ENCODE measurements around the gene ZGPAT. TPM values are rescaled to one million over a fixed set of nuclear protein-coding genes. Genes with fewer than 3 reads are reported as not detected.

The ZGPAT gene
- total and polyA plus RNA-seq, 2 of the 13 experiments (the other 11 are each of a cell fraction or from before 2014, with no cell fraction given) = 23.0 to 41.9 TPM

DNA sequence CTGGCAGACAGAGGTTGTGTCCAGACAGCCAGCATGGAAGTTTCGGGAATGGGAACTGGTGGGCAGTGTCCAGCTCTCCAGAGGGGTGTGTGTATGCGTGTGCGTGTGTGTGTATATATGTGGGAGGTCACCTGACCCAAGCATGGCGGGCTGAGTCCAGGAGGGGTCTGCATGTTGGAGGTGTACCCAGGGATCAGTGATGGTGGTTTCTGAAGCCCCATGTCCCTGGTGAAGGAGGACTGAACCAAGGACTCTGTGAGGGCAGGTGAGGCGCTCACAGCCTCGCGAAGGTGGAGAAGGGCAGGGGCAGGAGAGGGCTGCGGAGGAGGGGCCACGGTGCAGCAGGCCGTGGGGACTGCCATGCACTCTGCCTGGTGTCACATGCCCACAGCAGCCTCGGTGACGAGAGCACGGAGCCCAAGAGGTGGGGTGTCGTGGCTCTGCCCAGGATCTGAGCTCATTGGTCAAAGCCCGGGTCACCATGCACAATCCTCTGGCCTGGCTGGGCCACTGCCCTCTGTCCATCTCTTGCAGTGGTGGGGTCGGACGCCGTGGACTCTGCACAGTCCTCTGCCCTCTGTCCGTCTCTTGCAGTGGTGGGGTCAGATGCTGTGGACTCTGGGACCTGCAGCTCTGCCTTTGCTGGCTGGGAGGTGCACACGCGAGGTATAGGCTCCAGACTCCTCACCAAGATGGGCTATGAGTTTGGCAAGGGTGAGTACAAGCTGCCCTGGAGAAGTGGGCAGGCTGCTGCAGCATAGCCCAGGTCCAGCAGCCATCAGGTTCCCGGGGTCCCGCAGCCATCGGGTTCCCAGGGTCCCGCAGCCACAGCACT is 26.5 kb downstream of the ZGPAT start (continued):
- TF ChIP-seq, protein P1, sequence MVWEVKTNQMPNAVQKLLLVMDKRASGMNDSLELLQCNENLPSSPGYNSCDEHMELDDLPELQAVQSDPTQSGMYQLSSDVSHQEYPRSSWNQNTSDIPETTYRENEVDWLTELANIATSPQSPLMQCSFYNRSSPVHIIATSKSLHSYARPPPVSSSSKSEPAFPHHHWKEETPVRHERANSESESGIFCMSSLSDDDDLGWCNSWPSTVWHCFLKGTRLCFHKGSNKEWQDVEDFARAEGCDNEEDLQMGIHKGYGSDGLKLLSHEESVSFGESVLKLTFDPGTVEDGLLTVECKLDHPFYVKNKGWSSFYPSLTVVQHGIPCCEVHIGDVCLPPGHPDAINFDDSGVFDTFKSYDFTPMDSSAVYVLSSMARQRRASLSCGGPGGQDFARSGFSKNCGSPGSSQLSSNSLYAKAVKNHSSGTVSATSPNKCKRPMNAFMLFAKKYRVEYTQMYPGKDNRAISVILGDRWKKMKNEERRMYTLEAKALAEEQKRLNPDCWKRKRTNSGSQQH (CRISPR knock-in tag; IDR thresholded peaks at IDR 0.05; ENCODE audit: low read depth) = 0 out of 2 replicates have a peak, but pooled peaks have one; percentile 43
- TF ChIP-seq CCDC6 (CRISPR knock-in tag; IDR thresholded peaks at IDR 0.05) (no peak), PHF21A (CRISPR knock-in tag; IDR thresholded peaks at IDR 0.05) (0 out of 2 replicates have a peak, but pooled peaks have one; percentile 15), KAT2B (IDR thresholded peaks at IDR 0.05; ENCODE audit: borderline replicate concordance, low read depth, low read length) (no peak), GLI4 (CRISPR knock-in tag; IDR thresholded peaks at IDR 0.05; ENCODE audit: borderline replicate concordance) (0 out of 2 replicates have a peak, but pooled peaks have one; percentile 32), ZMYM3 (CRISPR knock-in tag; IDR thresholded peaks at IDR 0.05) (0 out of 2 replicates have a peak, but pooled peaks have one; percentile 28), ZNF619 (CRISPR knock-in tag; IDR thresholded peaks at IDR 0.05) (0 out of 2 replicates have a peak, but pooled peaks have one; percentile 40), ZMYM4 (CRISPR knock-in tag; IDR thresholded peaks at IDR 0.05) (peak; percentile 72), HNF4A (CRISPR knock-in tag; IDR thresholded peaks at IDR 0.05) (peak; percentile 97), HNRNPLL (IDR thresholded peaks at IDR 0.05; ENCODE audit: low read depth, low read length, poor library complexity, severe bottlenecking) (peak; percentile 3)
- TF ChIP-seq, protein P2, sequence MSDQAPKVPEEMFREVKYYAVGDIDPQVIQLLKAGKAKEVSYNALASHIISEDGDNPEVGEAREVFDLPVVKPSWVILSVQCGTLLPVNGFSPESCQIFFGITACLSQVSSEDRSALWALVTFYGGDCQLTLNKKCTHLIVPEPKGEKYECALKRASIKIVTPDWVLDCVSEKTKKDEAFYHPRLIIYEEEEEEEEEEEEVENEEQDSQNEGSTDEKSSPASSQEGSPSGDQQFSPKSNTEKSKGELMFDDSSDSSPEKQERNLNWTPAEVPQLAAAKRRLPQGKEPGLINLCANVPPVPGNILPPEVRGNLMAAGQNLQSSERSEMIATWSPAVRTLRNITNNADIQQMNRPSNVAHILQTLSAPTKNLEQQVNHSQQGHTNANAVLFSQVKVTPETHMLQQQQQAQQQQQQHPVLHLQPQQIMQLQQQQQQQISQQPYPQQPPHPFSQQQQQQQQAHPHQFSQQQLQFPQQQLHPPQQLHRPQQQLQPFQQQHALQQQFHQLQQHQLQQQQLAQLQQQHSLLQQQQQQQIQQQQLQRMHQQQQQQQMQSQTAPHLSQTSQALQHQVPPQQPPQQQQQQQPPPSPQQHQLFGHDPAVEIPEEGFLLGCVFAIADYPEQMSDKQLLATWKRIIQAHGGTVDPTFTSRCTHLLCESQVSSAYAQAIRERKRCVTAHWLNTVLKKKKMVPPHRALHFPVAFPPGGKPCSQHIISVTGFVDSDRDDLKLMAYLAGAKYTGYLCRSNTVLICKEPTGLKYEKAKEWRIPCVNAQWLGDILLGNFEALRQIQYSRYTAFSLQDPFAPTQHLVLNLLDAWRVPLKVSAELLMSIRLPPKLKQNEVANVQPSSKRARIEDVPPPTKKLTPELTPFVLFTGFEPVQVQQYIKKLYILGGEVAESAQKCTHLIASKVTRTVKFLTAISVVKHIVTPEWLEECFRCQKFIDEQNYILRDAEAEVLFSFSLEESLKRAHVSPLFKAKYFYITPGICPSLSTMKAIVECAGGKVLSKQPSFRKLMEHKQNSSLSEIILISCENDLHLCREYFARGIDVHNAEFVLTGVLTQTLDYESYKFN (CRISPR knock-in tag; conservative IDR thresholded peaks at IDR 0.05) = peak; percentile 73; the same call in 1 of the 2 replicates
- TF ChIP-seq, protein P3, sequence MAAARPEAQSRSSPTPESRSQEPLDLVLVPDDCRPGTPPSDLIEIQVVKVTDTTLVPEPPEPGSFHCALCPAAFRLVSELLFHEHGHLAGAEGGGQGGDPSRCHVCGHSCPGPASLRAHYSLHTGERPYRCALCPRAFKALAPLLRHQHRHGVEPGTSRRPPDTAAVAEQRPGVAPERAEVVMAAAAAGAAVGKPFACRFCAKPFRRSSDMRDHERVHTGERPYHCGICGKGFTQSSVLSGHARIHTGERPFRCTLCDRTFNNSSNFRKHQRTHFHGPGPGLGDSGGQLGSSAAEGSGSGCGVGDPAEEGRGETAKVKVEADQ (CRISPR knock-in tag; IDR thresholded peaks at IDR 0.05; ENCODE audit: borderline replicate concordance) = peak; percentile 72; the same call in 1 of the 2 replicates
- TF ChIP-seq, protein P4, sequence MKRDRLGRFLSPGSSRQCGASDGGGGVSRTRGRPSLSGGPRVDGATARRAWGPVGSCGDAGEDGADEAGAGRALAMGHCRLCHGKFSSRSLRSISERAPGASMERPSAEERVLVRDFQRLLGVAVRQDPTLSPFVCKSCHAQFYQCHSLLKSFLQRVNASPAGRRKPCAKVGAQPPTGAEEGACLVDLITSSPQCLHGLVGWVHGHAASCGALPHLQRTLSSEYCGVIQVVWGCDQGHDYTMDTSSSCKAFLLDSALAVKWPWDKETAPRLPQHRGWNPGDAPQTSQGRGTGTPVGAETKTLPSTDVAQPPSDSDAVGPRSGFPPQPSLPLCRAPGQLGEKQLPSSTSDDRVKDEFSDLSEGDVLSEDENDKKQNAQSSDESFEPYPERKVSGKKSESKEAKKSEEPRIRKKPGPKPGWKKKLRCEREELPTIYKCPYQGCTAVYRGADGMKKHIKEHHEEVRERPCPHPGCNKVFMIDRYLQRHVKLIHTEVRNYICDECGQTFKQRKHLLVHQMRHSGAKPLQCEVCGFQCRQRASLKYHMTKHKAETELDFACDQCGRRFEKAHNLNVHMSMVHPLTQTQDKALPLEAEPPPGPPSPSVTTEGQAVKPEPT (CRISPR knock-in tag; IDR thresholded peaks at IDR 0.05; ENCODE audit: low read depth) = no peak
